SK-N-SH (cell line): ENCODE results near the gene RHOT2.

ENCODE experiments used
- CTCF ChIP-seq: fragments of 200-600 bp; sonication (generic); IDR thresholded peaks from 2 replicates; pipeline ENCODE4 v1.6.1; 2017; ENCODE audit warnings: antibody characterized with exemption, mild to moderate bottlenecking, moderate library complexity
- MEF2A ChIP-seq: IDR thresholded peaks from 2 replicates; pipeline ENCODE4 v1.4.0; 2012; ENCODE audit warnings: low read depth, borderline replicate concordance
- POLR2AphosphoS5 ChIP-seq: IDR thresholded peaks from 2 replicates; pipeline ENCODE4 v1.6.1; 2012; ENCODE audit warnings: low read depth, low read length
- SMC3 ChIP-seq: IDR thresholded peaks from 2 replicates; pipeline ENCODE4 v1.6.1; 2012; ENCODE audit warnings: low read depth, low read length, improper control_type of control experiment
- USF2 ChIP-seq: fragments of 150-350 bp; IDR thresholded peaks from 2 replicates; pipeline ENCODE4 v1.6.1; 2017; ENCODE audit warnings: antibody characterized with exemption, low read length, low read depth, borderline replicate concordance

- TF ChIP-seq CTCF (no peak), POLR2AphosphoS5 (no peak), SMC3 (no peak), MEF2A (no peak), USF2 (no peak)
Measured at GRCh38 chr16:634996-635395, 32.9 kb upstream of the RHOT2 start.
